PC-3 (cell line): ENCODE measurements around the gene SRP68.

Source experiments
- CTCF ChIP-seq: fragments of 300-600 bp; sonication (generic); conservative IDR thresholded peaks from 2 replicates; pipeline ENCODE4 v1.5.1; 2017; ENCODE audit warnings: antibody characterized with exemption, low read depth, mild to moderate bottlenecking, low read length
- EZH2 ChIP-seq: fragments of 300-600 bp; sonication (generic); IDR thresholded peaks from one replicate; pipeline ENCODE4 v1.6.1; 2017; ENCODE audit warnings: antibody characterized with exemption, mild to moderate bottlenecking, low read length; ENCODE audit not compliant: unreplicated experiment
- EZH2phosphoT487 ChIP-seq: fragments of 300-600 bp; sonication (generic); IDR thresholded peaks from 2 replicates; pipeline ENCODE4 v1.6.1; 2018; ENCODE audit warnings: mild to moderate bottlenecking, antibody characterized with exemption, low read length, borderline replicate concordance

DNA sequence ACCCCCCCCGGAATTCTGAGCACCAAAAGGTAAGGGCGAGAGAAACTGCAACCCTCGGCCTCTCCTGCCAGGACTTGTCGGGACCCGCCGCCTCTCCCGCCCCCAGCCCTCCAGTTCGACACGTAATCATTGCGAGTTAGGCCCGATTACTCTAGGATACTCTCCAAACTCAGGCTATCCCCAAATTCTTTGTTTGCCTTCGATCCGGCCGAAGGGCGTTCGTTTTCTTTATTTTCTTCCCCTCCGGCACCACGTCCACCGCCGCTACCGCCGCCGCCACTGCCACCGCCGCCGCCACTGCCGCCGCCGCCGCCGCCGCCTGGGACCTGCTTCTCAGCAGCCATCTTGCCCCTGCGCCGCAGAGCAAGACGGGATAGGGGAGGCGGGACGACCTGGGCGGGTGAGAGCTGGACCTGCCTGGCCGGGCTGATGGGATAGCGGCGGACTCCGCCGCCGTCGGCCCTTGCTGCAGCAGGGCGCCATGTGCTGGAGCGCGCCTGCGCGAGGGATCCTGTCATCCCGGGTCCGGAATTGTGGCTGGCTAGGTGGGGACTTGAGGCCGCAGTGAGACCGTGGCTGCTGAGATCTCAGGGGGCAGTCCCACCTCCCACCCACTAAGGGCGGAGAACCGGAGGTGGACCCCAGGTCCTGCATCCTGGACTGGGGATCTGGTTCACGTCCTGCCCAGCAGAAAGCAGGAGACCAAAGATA, at the start of gene SRP68:
- TF ChIP-seq CTCF (no peak), EZH2 (no peak), EZH2phosphoT487 (no peak)
